IMR-90 (cell line): ENCODE data around the gene MBOAT1. TPM values are rescaled to one million over a fixed set of nuclear protein-coding genes. Genes with fewer than 3 reads are reported as not detected.
A peak's percentile ranks its signal among the peaks of the same experiment; 100 is the strongest.

ENCODE experiments used
- ATAC-seq: fragments of 200-7000 bp; cut with Tn5 transposase; 2 replicates; pipeline ENCODE4 v1.9.1; 2020; ENCODE audit warnings: low read depth, mild to moderate bottlenecking, moderate library complexity
- BruUV-seq: library from RNA; stranded (reverse); fragments of 400-500 nt; replicated peaks from 2 replicates; lab custom pipeline; 2021; lab: Mats Ljungman, UMichigan
- CTCF ChIA-PET: fragments of 300-600 bp; formaldehyde crosslinking; extraction: SDS; loops from one replicate; lab custom pipeline; 2021; ENCODE audit warnings: antibody characterized with exemption; lab: Yijun Ruan, JAX
- POLR2A ChIA-PET: fragments of 300-600 bp; sonication (Branson Sonifier 250); formaldehyde crosslinking; loops from one replicate; lab custom pipeline; 2022; ENCODE audit warnings: antibody characterized with exemption; ENCODE audit not compliant: unreplicated experiment; lab: Charles Lee
- DNase-seq: peaks from one replicate; pipeline ENCODE4 v3.0.0; 2013
- H2AFZ ChIP-seq: replicated peaks from 2 replicates; pipeline ENCODE3; 2013; ENCODE audit warnings: low read length, mild to moderate bottlenecking; ENCODE audit not compliant: poor library complexity
- H2AK5ac ChIP-seq: 2 replicates; pipeline ENCODE4 v1.6.1; 2013; ENCODE audit warnings: low read depth, low read length, inconsistent platforms
- H2AK9ac ChIP-seq: replicated peaks from 2 replicates; pipeline ENCODE3; 2013; ENCODE audit warnings: mild to moderate bottlenecking, low read depth, low read length, moderate library complexity; ENCODE audit not compliant: poor library complexity
- H2BK120ac ChIP-seq: 2 replicates; pipeline ENCODE4 v1.6.1; 2013; ENCODE audit warnings: low read depth, low read length, inconsistent platforms
- H2BK15ac ChIP-seq: 3 replicates; pipeline ENCODE4 v1.6.1; 2013; ENCODE audit warnings: low read depth, low read length, inconsistent platforms
- H2BK20ac ChIP-seq: 2 replicates; pipeline ENCODE4 v1.6.1; 2013; ENCODE audit warnings: low read depth, mild to moderate bottlenecking, inconsistent platforms, low read length, moderate library complexity
- H2BK5ac ChIP-seq: 2 replicates; pipeline ENCODE4 v1.6.1; 2013; ENCODE audit warnings: mild to moderate bottlenecking, low read depth, low read length, inconsistent platforms; ENCODE audit not compliant: poor library complexity, severe bottlenecking
- H3K14ac ChIP-seq: replicated peaks from 2 replicates; pipeline ENCODE4 v1.6.1; 2013; ENCODE audit warnings: low read depth, low read length, inconsistent platforms
- H3K18ac ChIP-seq: 2 replicates; pipeline ENCODE4 v1.6.1; 2013; ENCODE audit warnings: low read depth, low read length, control low read depth
- H3K23ac ChIP-seq: 2 replicates; pipeline ENCODE4 v1.6.1; 2013; ENCODE audit warnings: low read depth, low read length, inconsistent platforms
- H3K27ac ChIP-seq: 2 replicates; pipeline ENCODE4 v1.5.1; 2013; ENCODE audit warnings: mild to moderate bottlenecking, control low read depth, low read length; ENCODE audit not compliant: insufficient read depth
- H3K27me3 ChIP-seq: 2 replicates; pipeline ENCODE4 v1.6.1; 2013; ENCODE audit warnings: low read length; ENCODE audit not compliant: control insufficient read depth, insufficient read depth
- H3K36me3 ChIP-seq: 2 replicates; pipeline ENCODE4 v1.6.1; 2013; ENCODE audit warnings: low read length, mixed read lengths; ENCODE audit not compliant: control insufficient read depth, insufficient read depth
- H3K4ac ChIP-seq: 2 replicates; pipeline ENCODE4 v1.6.1; 2013; ENCODE audit warnings: low read depth, low read length, inconsistent platforms
- H3K4me1 ChIP-seq: 2 replicates; pipeline ENCODE4 v1.6.1; 2013; ENCODE audit warnings: low read length, mixed read lengths; ENCODE audit not compliant: control insufficient read depth, insufficient read depth
- H3K4me2 ChIP-seq: 2 replicates; pipeline ENCODE4 v1.6.1; 2013; ENCODE audit warnings: low read depth, mild to moderate bottlenecking, control low read depth, low read length, moderate library complexity
- H3K4me3 ChIP-seq: 2 replicates; pipeline ENCODE4 v1.5.1; 2013; ENCODE audit warnings: low read depth, mild to moderate bottlenecking, control low read depth, low read length, moderate library complexity; ENCODE audit not compliant: insufficient read depth
- H3K56ac ChIP-seq: 2 replicates; pipeline ENCODE4 v1.6.1; 2013; ENCODE audit warnings: low read length, inconsistent platforms; ENCODE audit not compliant: insufficient read depth; ENCODE audit errors: extremely low read depth
- H3K79me1 ChIP-seq, 2 experiments: 2 replicates each; pipeline ENCODE4 v1.6.1; 2013; ENCODE audit warnings: low read length in 2 of 2, inconsistent platforms in 1 of 2, low read depth in 1 of 2
- H3K9ac ChIP-seq: 2 replicates; pipeline ENCODE4 v1.6.1; 2013; ENCODE audit warnings: low read depth, low read length, control low read depth
- H3K9me1 ChIP-seq: 2 replicates; pipeline ENCODE4 v1.6.1; 2013; ENCODE audit warnings: low read length, inconsistent platforms; ENCODE audit not compliant: insufficient read depth
- H3K9me3 ChIP-seq: 2 replicates; pipeline ENCODE4 v1.6.1; 2013; ENCODE audit warnings: low read length; ENCODE audit not compliant: control insufficient read depth, insufficient read depth
- H4K20me1 ChIP-seq: 2 replicates; pipeline ENCODE4 v1.6.1; 2013; ENCODE audit warnings: low read length, inconsistent platforms; ENCODE audit not compliant: insufficient read depth
- H4K5ac ChIP-seq: 2 replicates; pipeline ENCODE4 v1.6.1; 2013; ENCODE audit warnings: mild to moderate bottlenecking, low read depth, low read length, control low read depth
- H4K8ac ChIP-seq, 2 experiments: 2 replicates each; pipeline ENCODE4 v1.6.1; 2013; ENCODE audit warnings: low read depth in 2 of 2, low read length in 2 of 2, control low read depth in 1 of 2, inconsistent platforms in 1 of 2
- H4K91ac ChIP-seq: 2 replicates; pipeline ENCODE4 v1.6.1; 2013; ENCODE audit warnings: low read depth, low read length, inconsistent platforms; ENCODE audit not compliant: insufficient read depth
- BHLHE40 ChIP-seq: fragments of 150-350 bp; IDR thresholded peaks from 2 replicates; pipeline ENCODE4 v1.6.1; 2016; ENCODE audit warnings: mild to moderate bottlenecking, low read depth, low read length
- MAFK ChIP-seq: IDR thresholded peaks from 2 replicates; pipeline ENCODE4 v1.6.1; 2012; ENCODE audit warnings: low read depth, low read length, improper control_type of control experiment
- MAZ ChIP-seq: IDR thresholded peaks from 2 replicates; pipeline ENCODE4 v1.6.1; 2012; ENCODE audit warnings: low read depth, mild to moderate bottlenecking, low read length, improper control_type of control experiment, moderate library complexity, borderline replicate concordance
- NFE2L2 ChIP-seq: fragments of 150-350 bp; IDR thresholded peaks from 2 replicates; pipeline ENCODE4 v1.6.1; 2016; ENCODE audit warnings: low read depth, mild to moderate bottlenecking, low read length
- POLR2A ChIP-seq: IDR thresholded peaks from 2 replicates; pipeline ENCODE4 v1.6.1; 2012; ENCODE audit warnings: mild to moderate bottlenecking, low read depth, low read length
- RAD21 ChIP-seq: IDR thresholded peaks from 2 replicates; pipeline ENCODE4 v1.6.1; 2012; ENCODE audit warnings: low read length, improper control_type of control experiment
- RCOR1 ChIP-seq: IDR thresholded peaks from 2 replicates; pipeline ENCODE4 v1.6.1; 2012; ENCODE audit warnings: mild to moderate bottlenecking, low read length, improper control_type of control experiment; ENCODE audit not compliant: insufficient replicate concordance
- RFX5 ChIP-seq: IDR thresholded peaks from 2 replicates; pipeline ENCODE4 v1.8.0; 2012; ENCODE audit warnings: low read depth, mild to moderate bottlenecking, low read length, moderate library complexity
- WGBS, 2 experiments: methylation state at CpG; one replicate each; pipeline versions ENCODE4 v1.1.5 to v1.1.7; 2013; ENCODE audit warnings: missing lambda C conversion rate in 2 of 2; ENCODE audit not compliant: insufficient read length in 1 of 2; ENCODE audit errors: extremely low coverage in 2 of 2; 5-methylcytosine and 5-hydroxymethylcytosine counted together
- dilution Hi-C: fragments of 300-500 bp; cut with HindIII; formaldehyde crosslinking; loops from one replicate; pipeline ENCODE4 v1.14.3; 2018; ENCODE audit warnings: low sequenced_read_pairs; ENCODE audit not compliant: unreplicated experiment
- in situ Hi-C: fragments of 300-500 bp; cut with MboI; formaldehyde crosslinking; loops from 3 replicates; pipeline ENCODE4 v1.14.3; 2019; ENCODE audit warnings: low sequenced_read_pairs, inconsistent platforms, mixed read lengths
- intact Hi-C: fragments of 100-400 bp; cut with micrococcal nuclease; formaldehyde crosslinking; loops from 2 replicates; pipeline ENCODE4 v1.10.0; 2022
- polyA plus RNA-seq, 3 experiments: library from polyadenylated mRNA; depleted of rRNA; stranded (reverse); fragments of >200 nt; gene quantifications; 2 replicates each; pipeline ENCODE4 v1.2.3, GENCODE V29; 2012; ENCODE audit warnings: low replicate concordance in 1 of 3
- total RNA-seq: library from RNA; depleted of rRNA; stranded (reverse); fragments of >200 nt; gene quantifications from 2 replicates; pipeline ENCODE4 v1.2.3, GENCODE V29; 2012
- TF ChIP-seq, protein P1 (sequence below): fragments of 150-350 bp; IDR thresholded peaks from 2 replicates; pipeline ENCODE4 v1.6.1; 2017; ENCODE audit warnings: mild to moderate bottlenecking, antibody characterized with exemption, low read length, low read depth

MBOAT1 gene
- total and polyA plus RNA-seq, 2 of the 4 experiments (the other 2 are of a cell fraction): 1.6 to 4.7 TPM

DNA sequence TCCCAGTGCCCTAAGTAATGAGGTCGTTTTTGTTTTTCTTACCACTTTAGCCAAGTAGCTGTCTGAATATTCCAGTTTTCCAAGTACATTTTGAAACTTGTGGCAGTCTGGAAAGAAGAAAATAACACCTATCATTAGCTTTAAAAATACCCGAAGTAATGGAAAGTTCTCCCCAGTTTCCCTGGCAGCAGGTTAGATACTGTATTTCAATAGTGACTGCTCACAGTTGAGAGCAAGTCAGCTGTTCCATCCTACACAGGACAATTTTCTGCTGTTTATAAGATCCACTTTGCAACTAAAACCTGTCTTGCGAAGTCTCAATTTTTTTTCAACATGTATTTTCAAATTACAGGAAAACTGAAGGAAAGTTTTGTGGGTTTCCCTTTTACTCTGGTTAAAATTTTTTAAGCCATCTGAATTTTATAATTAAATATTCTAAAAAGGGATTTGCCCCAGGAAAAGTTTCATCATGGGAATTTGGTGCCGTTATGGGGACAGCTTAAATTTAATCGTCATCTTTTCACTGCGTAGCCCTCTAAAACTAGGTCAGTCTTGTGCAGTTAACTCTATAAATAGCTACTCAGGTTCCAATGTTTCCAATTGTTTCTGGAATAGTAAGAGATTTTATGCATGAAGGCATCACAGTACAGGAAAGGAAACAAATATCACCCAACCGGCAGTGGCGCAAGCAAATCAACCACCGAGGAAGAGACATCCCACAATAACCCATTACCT is 96.9 kb downstream of the MBOAT1 start (continued):
- TF ChIP-seq POLR2A: no peak

- Histone ChIP-seq H3K27me3 (no peaks in the 10 kb centered on the region), H3K56ac (no peak overlapping the region), H3K14ac (no peak overlapping the region), H2AK9ac (no peak overlapping the region), H2AK5ac (no peak overlapping the region), H3K79me1 (no peaks in the 10 kb centered on the region), H2BK15ac (no peak overlapping the region), H3K18ac (no peak overlapping the region), H3K27ac (no peak overlapping the region), H3K4me1 (0 out of 2 replicates have a peak, but pooled peaks cover 2% of the 10 kb centered on the region), H4K20me1 (no peaks in the 10 kb centered on the region), H4K91ac (no peak overlapping the region), H3K9me3 (no peaks in the 10 kb centered on the region), H4K8ac (no peak overlapping the region), H3K4ac (no peak overlapping the region), H3K23ac (no peak overlapping the region), H3K4me3 (no peak overlapping the region), H3K36me3 (no peaks in the 10 kb centered on the region), H2BK120ac (no peak overlapping the region), H3K9ac (no peak overlapping the region), H3K4me2 (no peak overlapping the region), H2BK20ac (no peak overlapping the region), H2AFZ (no peak overlapping the region), H4K5ac (no peak overlapping the region), H2BK5ac (no peak overlapping the region), H3K9me1 (no peaks in the 10 kb centered on the region)
- in situ Hi-C loops (no loop called here), dilution Hi-C loops (no loop called here), intact Hi-C loops (no loop called here)
- ChIA-PET POLR2A (no interaction called here), CTCF (interaction anchor here (0.7 to 2.0 kb wide), 2 partner anchors 13 to 160 kb away, joined by 4 to 10 read pairs; no protein-coding TSS in a partner anchor)
- TF ChIP-seq, protein P1, sequence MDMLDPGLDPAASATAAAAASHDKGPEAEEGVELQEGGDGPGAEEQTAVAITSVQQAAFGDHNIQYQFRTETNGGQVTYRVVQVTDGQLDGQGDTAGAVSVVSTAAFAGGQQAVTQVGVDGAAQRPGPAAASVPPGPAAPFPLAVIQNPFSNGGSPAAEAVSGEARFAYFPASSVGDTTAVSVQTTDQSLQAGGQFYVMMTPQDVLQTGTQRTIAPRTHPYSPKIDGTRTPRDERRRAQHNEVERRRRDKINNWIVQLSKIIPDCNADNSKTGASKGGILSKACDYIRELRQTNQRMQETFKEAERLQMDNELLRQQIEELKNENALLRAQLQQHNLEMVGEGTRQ: no peak
- no peak for TF ChIP-seq RAD21
- no peak for TF ChIP-seq RCOR1
- TF ChIP-seq MAZ: no peak
- TF ChIP-seq BHLHE40: no peak
- TF ChIP-seq RFX5: no peak
- TF ChIP-seq NFE2L2: peak; percentile 79
- TF ChIP-seq MAFK: no peak
- no TSS peak for BruUV-seq
- WGBS, 2 experiments: no CpG with 5 or more reads among the region's 2 CpGs
- ATAC-seq (peak; percentile 37; the same call in 1 of the 2 replicates), DNase-seq (no peak)
Measured at GRCh38 chr6:20113649-20114224, 98.5 kb downstream of the MBOAT1 start.
